PC-9 (cell line): ENCODE data around the gene GATA1.

Experiments
- EZH2 ChIP-seq: fragments of 200-600 bp; sonication (generic); IDR thresholded peaks from 2 replicates; pipeline ENCODE4 v1.8.0; 2017; ENCODE audit warnings: antibody characterized with exemption, low read depth
- TF ChIP-seq, protein P1 (sequence below): fragments of 200-600 bp; sonication (generic); conservative IDR thresholded peaks from 2 replicates; pipeline ENCODE4 v1.6.1; 2017; ENCODE audit warnings: mixed run types, antibody characterized with exemption, mild to moderate bottlenecking, moderate library complexity

DNA sequence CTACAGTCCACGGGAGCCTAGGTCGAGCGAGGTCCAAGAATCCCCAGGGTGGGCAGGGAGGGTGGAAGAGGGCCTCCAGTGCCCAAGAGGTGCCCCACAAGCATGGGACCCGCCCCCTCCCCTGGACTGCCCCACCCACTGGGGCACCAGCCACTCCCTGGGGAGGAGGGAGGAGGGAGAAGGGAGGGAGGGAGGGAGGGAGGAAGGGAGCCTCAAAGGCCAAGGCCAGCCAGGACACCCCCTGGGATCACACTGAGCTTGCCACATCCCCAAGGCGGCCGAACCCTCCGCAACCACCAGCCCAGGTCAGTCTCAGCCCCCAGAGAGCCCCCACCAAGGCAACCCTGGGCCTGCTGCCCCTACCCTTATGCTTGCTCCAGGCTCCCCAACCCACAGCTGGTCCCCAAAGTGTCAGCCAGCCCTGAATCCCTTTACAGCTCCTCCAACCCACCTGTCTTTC lies at the start of gene GATA1:
- TF ChIP-seq, protein P1, sequence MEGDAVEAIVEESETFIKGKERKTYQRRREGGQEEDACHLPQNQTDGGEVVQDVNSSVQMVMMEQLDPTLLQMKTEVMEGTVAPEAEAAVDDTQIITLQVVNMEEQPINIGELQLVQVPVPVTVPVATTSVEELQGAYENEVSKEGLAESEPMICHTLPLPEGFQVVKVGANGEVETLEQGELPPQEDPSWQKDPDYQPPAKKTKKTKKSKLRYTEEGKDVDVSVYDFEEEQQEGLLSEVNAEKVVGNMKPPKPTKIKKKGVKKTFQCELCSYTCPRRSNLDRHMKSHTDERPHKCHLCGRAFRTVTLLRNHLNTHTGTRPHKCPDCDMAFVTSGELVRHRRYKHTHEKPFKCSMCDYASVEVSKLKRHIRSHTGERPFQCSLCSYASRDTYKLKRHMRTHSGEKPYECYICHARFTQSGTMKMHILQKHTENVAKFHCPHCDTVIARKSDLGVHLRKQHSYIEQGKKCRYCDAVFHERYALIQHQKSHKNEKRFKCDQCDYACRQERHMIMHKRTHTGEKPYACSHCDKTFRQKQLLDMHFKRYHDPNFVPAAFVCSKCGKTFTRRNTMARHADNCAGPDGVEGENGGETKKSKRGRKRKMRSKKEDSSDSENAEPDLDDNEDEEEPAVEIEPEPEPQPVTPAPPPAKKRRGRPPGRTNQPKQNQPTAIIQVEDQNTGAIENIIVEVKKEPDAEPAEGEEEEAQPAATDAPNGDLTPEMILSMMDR: no peak
- no peak for TF ChIP-seq EZH2
